ENCODE data around the gene ACOX3. TPM values are rescaled to one million over a fixed set of nuclear protein-coding genes. Genes with fewer than 3 reads are reported as not detected.

The ACOX3 gene
- total RNA-seq, 4 donors from 2014 or later, result 18.7 to 104 (median 31.3) TPM

DNA sequence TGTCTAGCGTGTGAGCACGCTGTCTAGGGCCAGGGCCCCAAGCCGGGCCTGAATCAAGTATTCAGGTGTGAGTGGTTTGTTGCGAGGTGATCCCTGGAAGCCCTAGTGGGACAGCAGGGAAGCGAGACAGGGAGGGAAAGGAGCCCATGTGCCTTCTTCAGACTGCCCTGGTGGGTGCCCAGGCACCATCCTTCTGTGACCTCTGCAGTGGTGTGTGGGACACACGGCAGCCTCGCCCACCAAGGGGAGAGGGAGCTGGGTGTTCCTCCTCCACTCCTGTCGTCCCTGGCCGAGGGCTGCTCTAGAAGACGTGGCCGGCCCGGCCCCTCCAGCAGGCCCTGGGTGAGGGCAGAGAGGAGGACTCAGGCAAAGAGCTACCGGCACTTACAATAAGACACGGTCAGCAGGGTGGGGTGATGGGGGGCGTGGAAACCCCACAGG, 123.6 kb downstream of the ACOX3 start:
- H3K9me3 ChIP-seq, result no peaks in the 10 kb centered on the region
- no peaks in the 10 kb centered on the region for H3K27me3 ChIP-seq
- 82% methylated on average over 15 of the region's 15 CpGs; no CpG with 5 or more reads in 1 of the 2 donors for WGBS, 2 donors (ENCODE audit: low coverage in 1 of 2)
- intact Hi-C loops (cut with DNase I; ENCODE audit: low total_unique reads), result no loop called here
- H3K4me1 ChIP-seq, result peaks cover 4 to 18% (median 16%) of the 10 kb centered on the region in 4 donors
- no peaks in the 10 kb centered on the region for H3K36me3 ChIP-seq
- in situ Hi-C loops (cut with MboI; ENCODE audit: low pct_ligation_motif_present in 1 of 4, low pct_unique_long_range_greater_than_20kb in 1 of 4, low sequenced_read_pairs in 3 of 4), result no loop called here
- no peak overlapping the region for H3K27ac ChIP-seq
- DNase-seq, result no peak
- H3K4me3 ChIP-seq, result no peak overlapping the region
- TF ChIP-seq, protein P1, sequence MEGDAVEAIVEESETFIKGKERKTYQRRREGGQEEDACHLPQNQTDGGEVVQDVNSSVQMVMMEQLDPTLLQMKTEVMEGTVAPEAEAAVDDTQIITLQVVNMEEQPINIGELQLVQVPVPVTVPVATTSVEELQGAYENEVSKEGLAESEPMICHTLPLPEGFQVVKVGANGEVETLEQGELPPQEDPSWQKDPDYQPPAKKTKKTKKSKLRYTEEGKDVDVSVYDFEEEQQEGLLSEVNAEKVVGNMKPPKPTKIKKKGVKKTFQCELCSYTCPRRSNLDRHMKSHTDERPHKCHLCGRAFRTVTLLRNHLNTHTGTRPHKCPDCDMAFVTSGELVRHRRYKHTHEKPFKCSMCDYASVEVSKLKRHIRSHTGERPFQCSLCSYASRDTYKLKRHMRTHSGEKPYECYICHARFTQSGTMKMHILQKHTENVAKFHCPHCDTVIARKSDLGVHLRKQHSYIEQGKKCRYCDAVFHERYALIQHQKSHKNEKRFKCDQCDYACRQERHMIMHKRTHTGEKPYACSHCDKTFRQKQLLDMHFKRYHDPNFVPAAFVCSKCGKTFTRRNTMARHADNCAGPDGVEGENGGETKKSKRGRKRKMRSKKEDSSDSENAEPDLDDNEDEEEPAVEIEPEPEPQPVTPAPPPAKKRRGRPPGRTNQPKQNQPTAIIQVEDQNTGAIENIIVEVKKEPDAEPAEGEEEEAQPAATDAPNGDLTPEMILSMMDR (IDR thresholded peaks at IDR 0.05), result no peak
- no peak for TF ChIP-seq POLR2A (IDR thresholded peaks at IDR 0.05)
- TF ChIP-seq EP300 (IDR thresholded peaks at IDR 0.05; ENCODE audit: low read depth), result no peak
- no peak for TF ChIP-seq POLR2AphosphoS5 (IDR thresholded peaks at IDR 0.05)

Small RNA genes lying within 50 kb of the gene (small RNA-seq; reads per million reads assigned to genes)
- gene RNA5SP152, result 0.83 to 2.0 (median 0.99) reads per million in 4 donors

Other genes starting within 250 kb of the ACOX3 start
- 10 to 100 TPM; 15.0 to 78.6 (median 41.4) TPM for gene SH3TC1, start 241.4 kb downstream of the ACOX3 start, total RNA-seq
- 10 to 100 TPM in 1 of 4 donors, 1 to 10 TPM in 3; 1.5 to 11.9 (median 6.5) TPM for gene HTRA3, start 171.0 kb downstream of the ACOX3 start, total RNA-seq
- 100 to 1,000 TPM in 1 of 4 donors, 10 to 100 TPM in 3; 19.1 to 190 (median 29.7) TPM for gene TRMT44, start 54 bp upstream of the ACOX3 start, total RNA-seq
- gene GPR78, start 139.7 kb upstream of the ACOX3 start, total RNA-seq, result under 1 TPM in 1 of 4 donors, not detected in 3; 0.14 TPM
- 1 to 10 TPM in 1 of 4 donors, under 1 TPM in 1, not detected in 2; 0.96 to 2.1 TPM for gene CPZ, start 152.0 kb upstream of the ACOX3 start, total RNA-seq